ENCODE results near the gene MYBPC1. TPM values are rescaled to one million over a fixed set of nuclear protein-coding genes. Genes with fewer than 3 reads are reported as not detected.

MYBPC1 gene
- total RNA-seq, 1 donor from 2014 or later: not detected

DNA sequence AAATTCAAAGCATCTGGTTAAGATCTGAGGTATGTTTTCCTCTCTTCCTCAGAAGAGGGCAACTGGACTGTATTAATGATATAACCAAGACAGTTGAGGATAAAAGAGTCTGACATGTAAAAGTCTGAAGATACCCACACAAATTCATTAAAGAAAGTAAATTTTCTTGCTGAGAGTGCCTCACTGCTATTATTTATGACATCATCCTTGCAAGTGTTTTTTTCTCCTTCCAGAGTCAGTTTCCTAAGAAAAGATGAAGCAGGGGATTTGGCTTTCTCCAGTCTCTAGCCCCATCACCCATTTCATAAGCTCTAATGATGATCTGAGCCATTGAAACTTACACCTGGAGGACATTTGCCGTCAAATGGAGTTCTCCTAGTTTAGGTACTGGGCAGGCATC, 21.0 kb upstream of the MYBPC1 start:
- peaks cover 8% of the 10 kb centered on the region for H3K4me1 Mint-ChIP-seq
- TF ChIP-seq CTCF (conservative IDR thresholded peaks at IDR 0.05): no peak
- no peak overlapping the region for H3K4me3 Mint-ChIP-seq
- H3K27ac Mint-ChIP-seq (ENCODE audit: unreplicated experiment): no peak overlapping the region
- H3K9me3 Mint-ChIP-seq: peaks cover 3% of the 10 kb centered on the region
- no peak for DNase-seq (ENCODE audit: low read depth, low spot score)
- no peaks in the 10 kb centered on the region for H3K36me3 Mint-ChIP-seq (ENCODE audit: low read depth)
- no peaks in the 10 kb centered on the region for H3K27me3 Mint-ChIP-seq (ENCODE audit: low read depth)

GRCh38 chr12:101578417-101578816, 16.4 kb upstream of the MYBPC1 start:
- Mint-ChIP-seq H3K27ac (ENCODE audit: unreplicated experiment) (no peak overlapping the region), H3K27me3 (ENCODE audit: low read depth) (no peaks in the 10 kb centered on the region), H3K9me3 (peaks cover 7% of the 10 kb centered on the region), H3K36me3 (ENCODE audit: low read depth) (no peaks in the 10 kb centered on the region), H3K4me1 (peaks cover 17% of the 10 kb centered on the region), H3K4me3 (no peak overlapping the region)
- TF ChIP-seq CTCF (conservative IDR thresholded peaks at IDR 0.05): no peak
- DNase-seq (ENCODE audit: low read depth, low spot score): no peak

- Mint-ChIP-seq H3K9me3 (peaks cover 7% of the 10 kb centered on the region), H3K36me3 (ENCODE audit: low read depth) (no peaks in the 10 kb centered on the region), H3K27me3 (ENCODE audit: low read depth) (no peaks in the 10 kb centered on the region), H3K4me1 (peaks cover 17% of the 10 kb centered on the region), H3K4me3 (no peak overlapping the region), H3K27ac (ENCODE audit: unreplicated experiment) (peak overlapping the region; percentile 88)
- TF ChIP-seq CTCF (conservative IDR thresholded peaks at IDR 0.05): no peak
- DNase-seq (ENCODE audit: low read depth, low spot score): no peak
Observed at GRCh38 chr12:101581190-101581589, 13.6 kb upstream of the MYBPC1 start.

- H3K4me3 Mint-ChIP-seq: no peak overlapping the region
- H3K36me3 Mint-ChIP-seq (ENCODE audit: low read depth): no peaks in the 10 kb centered on the region
- peaks cover 5% of the 10 kb centered on the region for H3K9me3 Mint-ChIP-seq
- H3K27me3 Mint-ChIP-seq (ENCODE audit: low read depth): no peaks in the 10 kb centered on the region
- H3K27ac Mint-ChIP-seq (ENCODE audit: unreplicated experiment): no peak overlapping the region
- H3K4me1 Mint-ChIP-seq: peaks cover 17% of the 10 kb centered on the region
- DNase-seq (ENCODE audit: low read depth, low spot score): no peak
- TF ChIP-seq CTCF (conservative IDR thresholded peaks at IDR 0.05): no peak
Observed at GRCh38 chr12:101582937-101583336, 11.8 kb upstream of the MYBPC1 start.

- Mint-ChIP-seq H3K4me1 (peaks cover 7% of the 10 kb centered on the region), H3K36me3 (ENCODE audit: low read depth) (no peaks in the 10 kb centered on the region), H3K27me3 (ENCODE audit: low read depth) (peaks cover 3% of the 10 kb centered on the region), H3K9me3 (no peaks in the 10 kb centered on the region), H3K4me3 (no peak overlapping the region), H3K27ac (ENCODE audit: unreplicated experiment) (no peak overlapping the region)
- TF ChIP-seq CTCF (conservative IDR thresholded peaks at IDR 0.05): no peak
- no peak for DNase-seq (ENCODE audit: low read depth, low spot score)
Observed at GRCh38 chr12:101590383-101590782, 4.4 kb upstream of the MYBPC1 start.

GRCh38 chr12:101591781-101592180, 3.0 kb upstream of the MYBPC1 start:
- Mint-ChIP-seq H3K27ac (ENCODE audit: unreplicated experiment) (no peak overlapping the region), H3K9me3 (no peaks in the 10 kb centered on the region), H3K4me1 (peaks cover 11% of the 10 kb centered on the region), H3K36me3 (ENCODE audit: low read depth) (no peaks in the 10 kb centered on the region), H3K4me3 (no peak overlapping the region), H3K27me3 (ENCODE audit: low read depth) (peaks cover 3% of the 10 kb centered on the region)
- DNase-seq (ENCODE audit: low read depth, low spot score): no peak
- no peak for TF ChIP-seq CTCF (conservative IDR thresholded peaks at IDR 0.05)

All from neural crest cell (in vitro differentiated cells).